Activated CD8-positive, alpha-beta T cell treated with anti-CD3 and anti-CD28 coated beads for 36 hours (primary cell): ENCODE data around the gene CLEC2A. TPM values are rescaled to one million over a fixed set of nuclear protein-coding genes. Genes with fewer than 3 reads are reported as not detected.

Source experiments
- ATAC-seq: fragments of 200-7000 bp; cut with Tn5 transposase; one replicate; pipeline ENCODE4 v1.10.0; 2021; ENCODE audit warnings: mild to moderate bottlenecking, moderate library complexity
- CTCF ChIA-PET: fragments of 350-600 bp; sonication (Branson Sonifier 250); formaldehyde crosslinking; loops from one replicate; lab custom pipeline; 2021; ENCODE audit warnings: antibody characterized with exemption; lab: Charles Lee
- POLR2A ChIA-PET: fragments of 350-600 bp; sonication (Branson Sonifier 250); formaldehyde crosslinking; loops from one replicate; lab custom pipeline; 2021; ENCODE audit warnings: antibody characterized with exemption; lab: Charles Lee
- DNase-seq: peaks from one replicate; pipeline ENCODE4 v3.0.0-alpha.2; 2020
- H3K27ac Mint-ChIP-seq: one replicate; pipeline ENCODE4 v1.8.0; 2021; ENCODE audit warnings: mild to moderate bottlenecking, mixed read lengths
- H3K27me3 Mint-ChIP-seq: one replicate; pipeline ENCODE4 v1.8.0; 2021; ENCODE audit warnings: mixed read lengths
- H3K36me3 Mint-ChIP-seq: one replicate; pipeline ENCODE4 v1.8.0; 2021; ENCODE audit warnings: low read depth, mixed read lengths
- H3K4me1 Mint-ChIP-seq: one replicate; pipeline ENCODE4 v1.8.0; 2021; ENCODE audit warnings: low read depth, mixed read lengths
- H3K4me3 Mint-ChIP-seq: one replicate; pipeline ENCODE4 v1.8.0; 2021; ENCODE audit warnings: mild to moderate bottlenecking, moderate library complexity, mixed read lengths
- H3K9me3 Mint-ChIP-seq: one replicate; pipeline ENCODE4 v1.8.0; 2021; ENCODE audit warnings: mixed read lengths
- intact Hi-C: fragments of 100-400 bp; cut with micrococcal nuclease; formaldehyde crosslinking; loops from one replicate; pipeline ENCODE4 v1.10.0; 2022
- total RNA-seq, 2 experiments: library from RNA; stranded (reverse); gene quantifications; one replicate each; pipeline ENCODE4 v1.2.3, GENCODE V29; 2021
- TF ChIP-seq, protein P1 (sequence below): fragments of 200-600 bp; IDR thresholded peaks from one replicate; pipeline ENCODE4 v1.8.0; 2022; ENCODE audit warnings: antibody characterized with exemption, mild to moderate bottlenecking

Gene CLEC2A
- total RNA-seq, 2 experiments from 2014 or later: not detected

- H3K4me3 Mint-ChIP-seq: no peak overlapping the region
- DNase-seq: no peak
- ChIA-PET CTCF (interaction anchor here (0.8 to 4.6 kb wide), 9 partner anchors 12 to 160 kb away, joined by 3 to 19 read pairs (median 3); no protein-coding TSS in a partner anchor), POLR2A (interaction anchor here (0.7 kb wide), 1 partner anchor 150 kb away, joined by 3 read pairs; no protein-coding TSS in a partner anchor)
- no peaks in the 10 kb centered on the region for H3K27me3 Mint-ChIP-seq
- H3K27ac Mint-ChIP-seq: no peak overlapping the region
- no peak for ATAC-seq
- peaks cover 48% of the 10 kb centered on the region for H3K9me3 Mint-ChIP-seq
- peaks cover 34% of the 10 kb centered on the region for H3K4me1 Mint-ChIP-seq
- TF ChIP-seq, protein P1, sequence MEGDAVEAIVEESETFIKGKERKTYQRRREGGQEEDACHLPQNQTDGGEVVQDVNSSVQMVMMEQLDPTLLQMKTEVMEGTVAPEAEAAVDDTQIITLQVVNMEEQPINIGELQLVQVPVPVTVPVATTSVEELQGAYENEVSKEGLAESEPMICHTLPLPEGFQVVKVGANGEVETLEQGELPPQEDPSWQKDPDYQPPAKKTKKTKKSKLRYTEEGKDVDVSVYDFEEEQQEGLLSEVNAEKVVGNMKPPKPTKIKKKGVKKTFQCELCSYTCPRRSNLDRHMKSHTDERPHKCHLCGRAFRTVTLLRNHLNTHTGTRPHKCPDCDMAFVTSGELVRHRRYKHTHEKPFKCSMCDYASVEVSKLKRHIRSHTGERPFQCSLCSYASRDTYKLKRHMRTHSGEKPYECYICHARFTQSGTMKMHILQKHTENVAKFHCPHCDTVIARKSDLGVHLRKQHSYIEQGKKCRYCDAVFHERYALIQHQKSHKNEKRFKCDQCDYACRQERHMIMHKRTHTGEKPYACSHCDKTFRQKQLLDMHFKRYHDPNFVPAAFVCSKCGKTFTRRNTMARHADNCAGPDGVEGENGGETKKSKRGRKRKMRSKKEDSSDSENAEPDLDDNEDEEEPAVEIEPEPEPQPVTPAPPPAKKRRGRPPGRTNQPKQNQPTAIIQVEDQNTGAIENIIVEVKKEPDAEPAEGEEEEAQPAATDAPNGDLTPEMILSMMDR: no peak
- intact Hi-C loops: no loop called here
- peaks cover 29% of the 10 kb centered on the region for H3K36me3 Mint-ChIP-seq
These were observed 23.8 kb downstream of the CLEC2A start for GRCh38 chr12:9908350-9908749.

DNA sequence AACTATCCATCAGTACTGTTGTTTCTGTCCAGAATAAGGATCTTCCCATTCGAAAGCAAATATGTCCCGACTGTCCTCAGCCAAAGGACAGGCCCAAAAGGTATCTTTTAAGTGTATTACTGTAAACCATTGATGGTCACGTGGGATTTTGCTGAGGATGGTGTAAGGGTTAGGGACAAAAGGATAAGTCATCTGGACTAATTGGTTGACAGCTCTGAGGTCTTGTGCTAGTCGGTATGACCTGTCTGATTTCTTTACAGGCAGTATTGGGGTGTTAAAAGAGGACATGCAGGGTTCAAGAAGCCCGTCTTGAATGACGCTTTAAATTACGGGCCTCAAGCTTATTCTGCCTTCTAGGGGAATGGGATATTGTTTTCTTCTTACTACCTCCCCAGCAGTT lies 24.4 kb downstream of the CLEC2A start:
- Mint-ChIP-seq H3K36me3 (peaks cover 32% of the 10 kb centered on the region), H3K9me3 (peaks cover 53% of the 10 kb centered on the region), H3K27ac (peak overlapping the region; percentile 69), H3K27me3 (no peaks in the 10 kb centered on the region), H3K4me3 (no peak overlapping the region), H3K4me1 (peaks cover 33% of the 10 kb centered on the region)
- TF ChIP-seq, protein P1: no peak
- DNase-seq (no peak), ATAC-seq (no peak)
- POLR2A ChIA-PET: interaction anchor here (0.7 to 1.6 kb wide), 2 partner anchors 94 to 149 kb away, joined by 3 to 4 read pairs; no protein-coding TSS in a partner anchor
- CTCF ChIA-PET: interaction anchor here (0.8 to 4.6 kb wide), 14 partner anchors 12 to 160 kb away, joined by 3 to 19 read pairs (median 4); no protein-coding TSS in a partner anchor
- intact Hi-C loops: no loop called here

DNA sequence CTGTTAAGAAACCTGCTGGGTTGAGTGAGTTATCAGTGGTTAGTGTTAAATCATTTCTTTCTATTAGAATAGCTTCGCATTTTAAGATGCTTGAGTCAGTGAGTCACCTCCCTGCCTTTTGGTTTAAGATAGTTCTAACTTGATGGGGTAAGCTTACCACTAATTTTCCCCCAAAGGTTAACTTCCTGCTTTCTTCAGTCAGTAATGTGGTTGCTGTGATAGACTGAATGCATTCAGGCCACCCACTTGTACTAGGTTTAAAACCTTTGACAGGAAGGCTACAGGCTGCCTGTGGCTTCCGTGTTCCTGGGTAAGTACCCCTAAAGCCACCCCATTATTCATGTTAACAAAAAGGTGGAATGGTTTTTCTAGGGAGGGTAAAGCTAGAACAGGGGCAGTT lies 25.3 kb downstream of the CLEC2A start:
- Mint-ChIP-seq H3K4me3 (peak overlapping the region; percentile 6), H3K27ac (peak overlapping the region; percentile 78), H3K27me3 (no peaks in the 10 kb centered on the region), H3K9me3 (peaks cover 50% of the 10 kb centered on the region), H3K4me1 (peaks cover 30% of the 10 kb centered on the region), H3K36me3 (peaks cover 31% of the 10 kb centered on the region)
- TF ChIP-seq, protein P1: no peak
- ATAC-seq (peak; percentile 98), DNase-seq (peak; percentile 55)
- ChIA-PET CTCF (interaction anchor here (0.8 to 4.6 kb wide), 16 partner anchors 11 to 575 kb away, joined by 3 to 19 read pairs (median 4); no protein-coding TSS in a partner anchor), POLR2A (interaction anchor here (0.5 to 2.4 kb wide), 7 partner anchors 11 to 152 kb away, joined by 3 to 9 read pairs (median 4); partner anchors contain the start of gene CLEC2B)
- intact Hi-C loops: no loop called here

DNA sequence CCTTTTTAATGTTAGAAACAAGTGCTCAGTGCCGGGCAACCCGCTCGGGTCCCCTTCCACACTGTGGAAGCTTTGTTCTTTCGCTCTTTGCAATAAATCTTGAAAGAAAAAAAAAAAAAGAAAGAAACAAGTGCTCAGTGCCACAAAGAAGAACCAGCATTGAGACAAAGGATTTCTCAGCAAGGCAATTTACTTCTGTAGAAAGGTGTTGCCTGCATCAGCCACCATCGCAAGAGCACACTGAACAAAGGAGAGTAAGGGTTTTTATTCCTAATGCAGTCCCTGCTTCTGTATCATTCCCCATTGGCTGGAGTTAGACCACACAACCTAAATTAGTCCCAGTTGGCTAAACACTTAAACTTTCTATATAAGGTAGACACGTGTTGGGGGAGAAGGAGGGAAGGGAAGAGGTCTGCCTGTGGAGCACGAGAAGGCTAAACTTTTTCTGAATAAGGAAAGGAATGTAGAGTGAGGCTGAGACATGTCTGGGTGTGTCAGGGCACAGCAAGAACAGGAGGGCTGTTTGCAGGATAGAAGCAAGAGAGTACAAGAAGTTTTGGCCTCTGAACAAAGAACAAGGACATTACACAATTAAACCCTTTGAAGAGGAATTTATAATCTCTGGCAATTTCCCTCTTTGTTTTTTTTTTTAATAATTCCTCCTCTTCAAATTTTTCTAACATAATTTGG lies 29.5 kb downstream of the CLEC2A start:
- Mint-ChIP-seq H3K27ac (no peak overlapping the region), H3K4me1 (peaks cover 27% of the 10 kb centered on the region), H3K9me3 (peaks cover 23% of the 10 kb centered on the region), H3K27me3 (no peaks in the 10 kb centered on the region), H3K4me3 (no peak overlapping the region), H3K36me3 (peaks cover 10% of the 10 kb centered on the region)
- ChIA-PET POLR2A (interaction anchor here (1.2 kb wide), 1 partner anchor 31 kb away, joined by 3 read pairs; no protein-coding TSS in a partner anchor), CTCF (interaction anchor here (1.6 kb wide), 1 partner anchor 89 kb away, joined by 6 read pairs; no protein-coding TSS in a partner anchor)
- TF ChIP-seq, protein P1: no peak
- DNase-seq (no peak), ATAC-seq (no peak)
- intact Hi-C loops: no loop called here

GRCh38 chr12:9900930-9901329 lies 31.2 kb downstream of the CLEC2A start:
- ATAC-seq (no peak), DNase-seq (no peak)
- H3K9me3 Mint-ChIP-seq: peaks cover 19% of the 10 kb centered on the region
- CTCF ChIA-PET: interaction anchor here (1.4 kb wide), 1 partner anchor 11 kb away, joined by 3 read pairs; no protein-coding TSS in a partner anchor
- H3K4me1 Mint-ChIP-seq: peaks cover 15% of the 10 kb centered on the region
- POLR2A ChIA-PET: no interaction called here
- H3K4me3 Mint-ChIP-seq: no peak overlapping the region
- intact Hi-C loops: no loop called here
- TF ChIP-seq, protein P1: no peak
- H3K36me3 Mint-ChIP-seq: peaks cover 10% of the 10 kb centered on the region
- no peak overlapping the region for H3K27ac Mint-ChIP-seq
- no peaks in the 10 kb centered on the region for H3K27me3 Mint-ChIP-seq
